NK-92 (cell line): ENCODE results near the gene PODXL2.
"Not testable (repeated sequence)": the region's sequence is repeated elsewhere in the genome, so short reads cannot be mapped to it uniquely, and the experiment has no call there.

Experiments
- DNase-seq: peaks from one replicate; lab custom pipeline; 2025; ENCODE audit not compliant: unreplicated experiment; lab: John Stamatoyannopoulos, UW

The PODXL2 gene

GRCh38 chr3:127654374-127654773 is 25.4 kb downstream of the PODXL2 start:
- DNase-seq: no peak

DNA sequence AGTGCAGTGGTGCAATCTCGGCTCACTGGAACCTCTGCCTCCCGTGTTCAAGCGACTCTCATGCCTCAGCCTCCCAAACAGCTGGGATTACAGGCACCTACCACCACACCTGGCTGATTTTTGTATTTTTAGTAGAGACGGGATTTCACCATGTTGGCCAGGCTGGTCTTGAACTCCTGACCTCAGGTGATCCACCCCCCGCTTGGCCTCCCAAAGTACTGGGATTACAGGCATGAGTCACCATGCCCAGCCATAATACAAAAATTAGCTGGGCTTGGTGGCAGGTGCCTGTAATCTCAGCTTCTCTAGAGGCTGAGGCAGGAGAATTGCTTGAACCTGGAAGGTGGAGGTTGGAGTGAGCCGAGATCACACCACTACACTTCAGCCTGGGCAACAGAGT is 26.0 kb downstream of the PODXL2 start:
- DNase-seq: not testable (repeated sequence)

DNA sequence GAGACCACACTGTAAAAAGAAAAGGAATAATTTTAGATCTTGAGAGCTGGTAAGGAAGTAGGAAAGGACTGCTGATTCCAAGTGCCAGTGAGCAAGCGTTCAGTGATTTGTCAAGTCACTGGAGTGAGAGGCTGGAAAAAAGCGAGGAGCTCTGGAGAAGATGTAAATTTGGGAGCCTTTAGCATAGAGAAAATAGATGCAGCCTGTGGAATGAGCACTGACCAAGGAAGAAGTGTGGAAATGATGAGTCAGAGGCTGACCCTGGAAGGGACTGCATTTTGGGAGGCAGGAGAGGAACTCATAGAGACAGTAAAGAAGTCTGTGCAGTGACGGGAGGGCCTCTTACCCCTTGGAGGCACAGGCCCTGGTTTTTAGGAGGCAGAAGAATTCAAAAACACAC is 26.7 kb downstream of the PODXL2 start:
- DNase-seq: no peak

GRCh38 chr3:127656906-127657305 is 27.9 kb downstream of the PODXL2 start:
- DNase-seq: no peak

DNA sequence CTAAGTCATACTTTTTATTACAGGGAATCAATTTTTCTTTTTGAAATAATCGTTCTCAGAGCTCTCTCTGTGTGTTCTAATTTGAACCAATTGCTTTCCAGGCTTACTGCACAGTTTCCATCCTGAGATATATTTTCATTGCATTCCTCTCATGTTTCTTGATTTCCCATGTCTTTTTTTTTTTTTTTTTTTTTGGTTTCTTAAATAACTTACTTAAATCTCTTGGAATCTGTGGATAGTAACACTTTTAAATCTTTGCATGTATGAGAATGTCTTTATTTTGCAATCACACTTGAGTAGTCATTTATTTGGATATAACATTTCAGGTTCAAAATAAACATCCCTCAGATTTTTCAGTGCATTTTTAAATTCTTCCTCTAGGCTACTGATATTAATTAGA is 29.2 kb downstream of the PODXL2 start:
- no peak for DNase-seq

GRCh38 chr3:127660621-127661251 is 31.8 kb downstream of the PODXL2 start:
- DNase-seq: no peak

- no peak for DNase-seq
Observed at GRCh38 chr3:127661600-127661999, 32.6 kb downstream of the PODXL2 start.

DNA sequence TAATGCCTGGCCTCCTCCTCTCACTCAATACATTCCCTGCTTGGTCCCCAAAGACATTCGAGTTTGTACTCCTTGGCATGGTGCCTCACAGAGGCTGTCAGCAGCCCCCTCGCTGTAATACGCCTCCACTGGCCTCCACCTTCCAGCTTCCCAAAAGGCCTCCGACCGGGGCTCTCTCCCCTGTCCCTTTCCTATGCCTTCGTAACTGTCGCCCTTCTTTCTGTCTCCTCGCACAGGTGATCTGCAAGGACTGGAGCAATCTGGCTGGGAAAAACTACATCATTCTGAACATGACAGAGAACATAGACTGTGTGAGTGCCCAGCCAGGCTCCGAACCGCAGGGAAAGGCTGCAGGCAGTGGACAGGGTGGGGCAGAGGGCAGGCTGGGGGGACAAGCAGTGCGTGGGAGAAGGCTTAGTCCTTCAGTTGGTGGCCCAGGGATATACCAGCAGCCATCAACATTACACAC is 33.0 kb downstream of the PODXL2 start:
- no peak for DNase-seq

DNA sequence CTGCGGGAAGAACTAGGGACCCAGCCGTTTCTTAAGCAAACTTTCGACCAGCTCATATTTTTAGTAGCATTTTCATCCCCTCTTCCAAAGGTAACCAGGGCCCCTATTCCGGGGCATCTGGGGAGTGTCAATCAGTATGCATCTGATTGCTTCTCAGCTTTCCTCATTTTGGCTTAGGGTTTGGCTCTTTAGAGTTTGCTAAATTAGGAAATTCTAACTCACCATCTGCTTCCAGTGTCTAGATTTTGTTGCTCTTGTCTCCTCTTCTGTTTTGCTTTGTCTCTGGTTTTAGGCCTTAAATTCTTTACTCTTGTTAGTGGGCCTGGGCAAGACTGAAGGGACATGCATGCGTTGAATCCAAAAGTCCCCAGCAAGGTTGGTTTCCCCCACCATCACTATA is 34.2 kb downstream of the PODXL2 start:
- no peak for DNase-seq

- DNase-seq: no peak
Observed at GRCh38 chr3:127665165-127665564, 36.2 kb downstream of the PODXL2 start.

DNA sequence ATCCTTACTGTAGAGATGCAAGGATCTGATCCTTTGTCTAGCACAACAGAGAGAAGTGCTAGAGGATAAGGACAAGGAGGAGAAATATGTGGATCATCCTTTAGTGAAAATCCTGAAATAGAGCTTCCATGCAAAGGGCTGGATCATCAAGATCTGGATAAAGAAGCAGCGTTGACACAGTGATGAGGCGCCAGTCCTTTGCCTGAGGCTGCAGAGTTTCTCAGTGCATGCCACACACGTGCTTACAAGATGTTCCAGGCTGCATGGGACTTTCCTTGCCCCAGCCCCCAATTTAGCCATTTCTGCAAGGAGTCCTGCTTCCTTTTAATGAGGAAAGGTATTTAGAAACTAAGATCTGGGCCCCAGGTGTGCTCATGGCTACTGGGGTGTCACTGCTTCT is 36.6 kb downstream of the PODXL2 start:
- DNase-seq: no peak

DNA sequence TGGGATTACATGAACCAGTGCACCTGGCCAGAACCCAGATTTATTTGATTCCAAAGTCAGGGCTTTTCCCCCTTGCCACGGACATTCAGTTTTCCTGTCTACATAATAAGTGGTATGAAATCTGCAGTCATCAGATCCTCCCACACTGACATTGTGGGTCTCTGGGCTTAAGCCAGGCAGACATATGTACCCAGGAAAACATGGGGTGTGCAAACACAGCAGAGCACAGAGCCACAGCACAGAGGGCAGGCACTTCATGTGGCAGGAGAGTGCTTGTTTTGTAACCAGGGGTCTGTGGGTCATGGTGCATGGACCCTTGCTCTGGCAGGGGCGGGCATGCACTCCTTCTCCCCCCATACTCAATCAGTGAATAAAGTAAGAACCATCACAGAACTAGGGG is 37.7 kb downstream of the PODXL2 start:
- DNase-seq: no peak

GRCh38 chr3:127667119-127667681 is 38.2 kb downstream of the PODXL2 start:
- no peak for DNase-seq

DNA sequence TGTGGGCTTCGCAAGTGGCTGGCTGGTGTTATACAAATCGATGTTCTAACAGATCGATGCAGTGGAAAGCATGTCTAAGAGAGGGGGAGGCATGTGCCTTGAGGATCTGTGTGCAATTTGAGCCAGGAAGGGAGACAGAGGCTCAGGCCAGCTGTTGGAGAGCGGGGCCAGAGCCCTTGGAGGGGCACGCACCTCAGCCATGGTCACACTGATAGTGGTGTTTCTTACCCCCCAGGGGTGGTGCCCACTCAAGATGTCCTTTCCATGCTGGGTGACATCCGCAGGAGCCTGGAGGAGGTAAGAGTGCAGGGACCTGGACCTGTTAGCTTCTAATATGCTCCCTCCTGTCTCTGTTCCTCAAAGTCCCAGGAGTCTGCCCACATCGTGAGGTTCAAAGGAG is 39.9 kb downstream of the PODXL2 start:
- DNase-seq: no peak

DNA sequence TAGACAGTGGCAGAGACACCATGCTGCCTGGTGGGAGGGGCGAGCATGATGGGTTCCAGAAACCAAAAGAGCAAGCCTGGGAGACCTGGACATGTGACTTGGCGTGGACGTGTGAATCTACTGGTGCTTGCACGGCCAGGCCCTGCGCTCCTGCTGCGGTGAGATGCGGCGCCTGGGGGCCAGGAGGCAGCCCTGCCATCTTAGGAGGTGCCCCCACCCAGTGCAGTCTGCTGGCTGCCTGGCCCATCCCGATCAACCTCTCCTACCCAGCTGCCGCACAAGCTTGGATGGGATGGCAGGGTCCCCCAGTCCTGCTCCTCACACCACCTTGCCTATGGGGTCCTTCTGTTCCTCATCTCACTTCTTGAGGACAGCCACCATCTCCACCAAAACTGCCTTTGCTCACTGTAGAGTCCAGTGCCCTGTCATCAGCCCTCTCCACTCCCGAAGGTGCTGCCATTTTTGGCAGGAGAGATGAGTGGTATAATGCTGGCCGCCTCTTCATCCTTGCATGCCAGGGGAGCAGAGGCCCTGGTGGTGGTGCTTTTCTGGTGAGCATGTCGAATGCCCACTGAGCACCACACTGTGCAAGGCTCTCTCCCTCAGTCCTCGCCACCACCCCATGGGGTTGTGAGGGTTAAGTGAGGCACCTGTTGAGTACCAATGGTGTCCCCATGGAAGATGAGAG is 40.7 kb downstream of the PODXL2 start:
- no peak for DNase-seq

DNA sequence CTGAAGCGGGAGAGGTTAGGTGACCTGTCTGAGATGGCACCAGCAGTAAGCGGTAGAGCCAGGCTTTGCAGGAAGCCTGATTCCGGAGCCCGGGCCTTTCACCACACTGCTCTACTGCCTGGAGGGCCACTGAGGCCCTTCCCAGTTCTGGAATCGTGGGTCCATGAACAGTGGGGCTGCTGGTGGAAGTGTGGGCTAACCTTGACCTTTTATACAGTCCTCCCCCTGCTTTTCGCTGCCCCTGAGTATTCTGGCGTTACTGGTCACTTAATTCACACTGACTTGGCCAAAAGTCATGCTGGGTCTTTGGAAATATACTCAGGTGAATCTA is 41.2 kb downstream of the PODXL2 start:
- no peak for DNase-seq

- DNase-seq: no peak
Observed at GRCh38 chr3:127670761-127671522, 42.0 kb downstream of the PODXL2 start.

DNA sequence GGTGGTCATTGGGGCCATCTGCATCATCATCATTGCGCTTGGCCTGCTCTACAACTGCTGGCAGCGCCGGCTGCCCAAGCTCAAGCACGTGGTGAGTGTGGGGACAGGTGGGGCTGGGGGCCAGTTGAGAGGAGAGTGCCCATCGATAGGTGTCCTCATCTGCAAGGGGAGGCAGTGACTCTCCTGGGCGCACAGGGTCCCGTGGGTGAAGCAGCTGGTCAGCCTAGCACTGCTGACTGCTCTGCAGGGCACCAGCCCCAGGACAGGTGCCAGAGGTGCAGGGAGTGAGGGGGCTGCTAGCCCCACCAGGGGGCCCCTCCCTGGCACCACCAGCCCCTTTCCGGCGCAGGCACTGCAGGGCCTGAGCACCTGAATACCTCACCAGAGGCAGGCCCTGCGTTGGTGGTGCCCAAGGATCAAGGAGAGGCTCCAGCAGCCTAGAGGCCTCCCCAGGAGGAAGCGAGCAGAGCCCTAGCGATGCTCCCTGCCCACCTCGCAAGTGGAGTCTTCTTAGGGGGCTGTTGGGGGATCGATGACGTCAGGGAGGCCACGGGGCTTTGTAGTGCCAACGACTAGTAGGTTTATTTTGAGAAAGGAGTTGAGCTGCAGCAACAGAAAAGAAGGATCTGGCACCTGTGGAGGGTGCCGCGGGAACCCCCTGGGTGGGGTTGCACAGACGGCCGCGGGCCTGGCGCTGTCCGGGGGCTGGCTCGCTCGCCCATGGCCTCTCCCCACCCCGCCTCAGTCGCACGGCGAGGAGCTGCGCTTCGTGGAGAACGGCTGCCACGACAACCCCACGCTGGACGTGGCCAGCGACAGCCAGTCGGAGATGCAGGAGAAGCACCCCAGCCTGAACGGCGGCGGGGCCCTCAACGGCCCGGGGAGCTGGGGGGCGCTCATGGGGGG is 42.8 kb downstream of the PODXL2 start:
- no peak for DNase-seq

GRCh38 chr3:127672429-127673190 is 43.6 kb downstream of the PODXL2 start, which contains the start of gene ABTB1:
ABTB1 (plus strand) TSS chr3:127672952; CDS start chr3:127673026, 74 bp downstream.
- no peak for DNase-seq
